ENCODE data around the gene BICD2. TPM values are rescaled to one million over a fixed set of nuclear protein-coding genes. Genes with fewer than 3 reads are reported as not detected.

BICD2 gene
- total and polyA plus RNA-seq, 4 donors, result 8.9 to 37.2 (median 24.3) TPM

- H3K27ac ChIP-seq (ENCODE audit: low read depth in 1 of 2, low read length in 2 of 2), result no peak overlapping the region
- intact Hi-C loops (cut with DNase I), result no loop called here
- DNase-seq (no peak), ATAC-seq (ENCODE audit: low FRiP score) (no peak)
- no peaks in the 10 kb centered on the region for H3K27me3 ChIP-seq (ENCODE audit: control insufficient read depth in 1 of 2, insufficient read depth in 2 of 2, low read length in 1 of 2)
- no peaks in the 10 kb centered on the region for H3K4me1 ChIP-seq (ENCODE audit: control insufficient read depth in 1 of 2, insufficient read depth in 2 of 2, low read length in 2 of 2)
- no peaks in the 10 kb centered on the region for H3K36me3 ChIP-seq (ENCODE audit: control insufficient read depth in 1 of 2, insufficient read depth in 2 of 2, low read length in 1 of 2)
- H3K9me3 ChIP-seq (ENCODE audit: control insufficient read depth, low read length), result no peaks in the 10 kb centered on the region
- WGBS, 2 donors, result 84 to 86% methylated on average over 9 of the region's 9 CpGs
- H3K4me3 ChIP-seq (ENCODE audit: low read length in 2 of 2), result no peak overlapping the region
These were observed 2.7 kb upstream of the BICD2 start for GRCh38 chr9:92767066-92768054.

- WGBS, 2 donors, result 1% methylated on average over 44 to 75 of the region's 75 CpGs
- DNase-seq, result peak; percentile 98 to 99
- intact Hi-C loops (cut with DNase I), result no loop called here
- Histone ChIP-seq H3K4me1 (ENCODE audit: control insufficient read depth in 1 of 2, insufficient read depth in 2 of 2, low read length in 2 of 2) (no peaks in the 10 kb centered on the region), H3K27ac (ENCODE audit: low read depth in 1 of 2, low read length in 2 of 2) (peak overlapping the region; percentile 94 to 95), H3K27me3 (ENCODE audit: control insufficient read depth in 1 of 2, insufficient read depth in 2 of 2, low read length in 1 of 2) (no peaks in the 10 kb centered on the region), H3K9me3 (ENCODE audit: control insufficient read depth, low read length) (no peaks in the 10 kb centered on the region), H3K36me3 (ENCODE audit: control insufficient read depth in 1 of 2, insufficient read depth in 2 of 2, low read length in 1 of 2) (no peaks in the 10 kb centered on the region), H3K4me3 (ENCODE audit: low read length in 2 of 2) (peak overlapping the region; percentile 67 to 86)
- peak; percentile 99 for ATAC-seq (ENCODE audit: low FRiP score)
These were observed 629 bp upstream of the BICD2 start for GRCh38 chr9:92764988-92765936.

- WGBS, 2 donors, result 1% methylated on average over 37 to 42 of the region's 42 CpGs
- intact Hi-C loops (cut with DNase I), result no loop called here
These were observed 782 bp downstream of the BICD2 start for GRCh38 chr9:92763721-92764380.

GRCh38 chr9:92762781-92763708 lies 1.6 kb downstream of the BICD2 start:
- Histone ChIP-seq H3K36me3 (ENCODE audit: control insufficient read depth in 1 of 2, insufficient read depth in 2 of 2, low read length in 1 of 2) (no peaks in the 10 kb centered on the region), H3K4me3 (ENCODE audit: low read length in 2 of 2) (peak overlapping the region; percentile 94 to 99), H3K9me3 (ENCODE audit: control insufficient read depth, low read length) (no peaks in the 10 kb centered on the region), H3K27ac (ENCODE audit: low read depth in 1 of 2, low read length in 2 of 2) (no peak overlapping the region), H3K27me3 (ENCODE audit: control insufficient read depth in 1 of 2, insufficient read depth in 2 of 2, low read length in 1 of 2) (no peaks in the 10 kb centered on the region), H3K4me1 (ENCODE audit: control insufficient read depth in 1 of 2, insufficient read depth in 2 of 2, low read length in 2 of 2) (no peaks in the 10 kb centered on the region)
- DNase-seq (no peak), ATAC-seq (ENCODE audit: low FRiP score) (no peak)
- intact Hi-C loops (cut with DNase I), result no loop called here
- 42 to 44% methylated on average over 19 of the region's 19 CpGs for WGBS, 2 donors

More at GRCh38 chr9:92763721-92764380, 782 bp downstream of the BICD2 start:
- ATAC-seq (ENCODE audit: low FRiP score) (no peak), DNase-seq (peak; percentile 63 to 82)
- Histone ChIP-seq H3K4me3 (ENCODE audit: low read length in 2 of 2) (peak overlapping the region; percentile 94 to 99), H3K27ac (ENCODE audit: low read depth in 1 of 2, low read length in 2 of 2) (no peak overlapping the region), H3K9me3 (ENCODE audit: control insufficient read depth, low read length) (no peaks in the 10 kb centered on the region), H3K36me3 (ENCODE audit: control insufficient read depth in 1 of 2, insufficient read depth in 2 of 2, low read length in 1 of 2) (no peaks in the 10 kb centered on the region), H3K27me3 (ENCODE audit: control insufficient read depth in 1 of 2, insufficient read depth in 2 of 2, low read length in 1 of 2) (no peaks in the 10 kb centered on the region), H3K4me1 (ENCODE audit: control insufficient read depth in 1 of 2, insufficient read depth in 2 of 2, low read length in 2 of 2) (no peaks in the 10 kb centered on the region)

- ATAC-seq (ENCODE audit: low FRiP score), result no peak
- no peaks in the 10 kb centered on the region for H3K4me1 ChIP-seq (ENCODE audit: control insufficient read depth in 1 of 2, insufficient read depth in 2 of 2, low read length in 2 of 2)
- no peak for DNase-seq
- no peaks in the 10 kb centered on the region for H3K27me3 ChIP-seq (ENCODE audit: control insufficient read depth in 1 of 2, insufficient read depth in 2 of 2, low read length in 1 of 2)
- 10 to 13% methylated on average over 4 of the region's 4 CpGs for WGBS, 2 donors
- H3K27ac ChIP-seq (ENCODE audit: low read depth in 1 of 2, low read length in 2 of 2), result no peak overlapping the region
- H3K4me3 ChIP-seq (ENCODE audit: low read length in 2 of 2), result no peak overlapping the region
- H3K9me3 ChIP-seq (ENCODE audit: control insufficient read depth, low read length), result no peaks in the 10 kb centered on the region
- no peaks in the 10 kb centered on the region for H3K36me3 ChIP-seq (ENCODE audit: control insufficient read depth in 1 of 2, insufficient read depth in 2 of 2, low read length in 1 of 2)
- intact Hi-C loops (cut with DNase I), result no loop called here
These were observed 2.4 kb downstream of the BICD2 start for GRCh38 chr9:92762196-92762595.

GRCh38 chr9:92761686-92762085 lies 2.9 kb downstream of the BICD2 start:
- WGBS, 2 donors, result 69 to 76% methylated on average over 6 of the region's 6 CpGs
- Histone ChIP-seq H3K4me3 (ENCODE audit: low read length in 2 of 2) (no peak overlapping the region), H3K9me3 (ENCODE audit: control insufficient read depth, low read length) (no peaks in the 10 kb centered on the region), H3K27me3 (ENCODE audit: control insufficient read depth in 1 of 2, insufficient read depth in 2 of 2, low read length in 1 of 2) (no peaks in the 10 kb centered on the region), H3K4me1 (ENCODE audit: control insufficient read depth in 1 of 2, insufficient read depth in 2 of 2, low read length in 2 of 2) (no peaks in the 10 kb centered on the region), H3K27ac (ENCODE audit: low read depth in 1 of 2, low read length in 2 of 2) (no peak overlapping the region), H3K36me3 (ENCODE audit: control insufficient read depth in 1 of 2, insufficient read depth in 2 of 2, low read length in 1 of 2) (no peaks in the 10 kb centered on the region)
- intact Hi-C loops (cut with DNase I), result no loop called here
- no peak for DNase-seq
- ATAC-seq (ENCODE audit: low FRiP score), result no peak

- H3K27ac ChIP-seq (ENCODE audit: low read depth in 1 of 2, low read length in 2 of 2), result no peak overlapping the region
- H3K9me3 ChIP-seq (ENCODE audit: control insufficient read depth, low read length), result no peaks in the 10 kb centered on the region
- H3K4me1 ChIP-seq (ENCODE audit: control insufficient read depth in 1 of 2, insufficient read depth in 2 of 2, low read length in 2 of 2), result no peaks in the 10 kb centered on the region
- H3K27me3 ChIP-seq (ENCODE audit: control insufficient read depth in 1 of 2, insufficient read depth in 2 of 2, low read length in 1 of 2), result no peaks in the 10 kb centered on the region
- ATAC-seq (ENCODE audit: low FRiP score) (no peak), DNase-seq (no peak)
- H3K36me3 ChIP-seq (ENCODE audit: control insufficient read depth in 1 of 2, insufficient read depth in 2 of 2, low read length in 1 of 2), result no peaks in the 10 kb centered on the region
- 17 to 46% methylated on average over 3 of the region's 3 CpGs for WGBS, 2 donors
- no peak overlapping the region for H3K4me3 ChIP-seq (ENCODE audit: low read length in 2 of 2)
- intact Hi-C loops (cut with DNase I), result no loop called here
These were observed 4.1 kb downstream of the BICD2 start for GRCh38 chr9:92760494-92760893.
